Endothelial cell (in vitro differentiated cells): Measurements from ENCODE around the gene MFN1. TPM values are rescaled to one million over a fixed set of nuclear protein-coding genes. Genes with fewer than 3 reads are reported as not detected.

Experiments used
- DNase-seq: peaks from one replicate; pipeline ENCODE4 v3.0.0; 2021; ENCODE audit warnings: low spot score
- H3K27ac Mint-ChIP-seq: one replicate; pipeline ENCODE4 v1.8.0; 2021; ENCODE audit warnings: mixed read lengths, inconsistent platforms; ENCODE audit not compliant: unreplicated experiment
- H3K27me3 Mint-ChIP-seq: one replicate; pipeline ENCODE4 v1.8.0; 2021; ENCODE audit warnings: mild to moderate bottlenecking, moderate library complexity, mixed read lengths, inconsistent platforms; ENCODE audit not compliant: unreplicated experiment
- H3K36me3 Mint-ChIP-seq: one replicate; pipeline ENCODE4 v1.8.0; 2021; ENCODE audit warnings: mild to moderate bottlenecking, low read depth, mixed read lengths, inconsistent platforms; ENCODE audit not compliant: unreplicated experiment
- H3K4me1 Mint-ChIP-seq: one replicate; pipeline ENCODE4 v1.8.0; 2021; ENCODE audit warnings: mild to moderate bottlenecking, mixed read lengths, inconsistent platforms; ENCODE audit not compliant: unreplicated experiment
- H3K4me3 Mint-ChIP-seq: one replicate; pipeline ENCODE4 v1.8.0; 2021; ENCODE audit warnings: mild to moderate bottlenecking, mixed read lengths, inconsistent platforms; ENCODE audit not compliant: unreplicated experiment
- H3K9me3 Mint-ChIP-seq: one replicate; pipeline ENCODE4 v1.8.0; 2021; ENCODE audit warnings: mixed read lengths, inconsistent platforms; ENCODE audit not compliant: unreplicated experiment
- total RNA-seq: library from RNA; stranded (reverse); fragmentation: NEBNext Ultra II Directional; extraction: Animal tissue kit (Norgen Biotek cat#: 25700); gene quantifications from one replicate; pipeline ENCODE4 v1.2.1, GENCODE V29; 2021; ENCODE audit not compliant: unreplicated experiment
- TF ChIP-seq, protein P1 (sequence below): fragments of 200-600 bp; sonication (generic); IDR thresholded peaks from one replicate; pipeline ENCODE4 v1.5.0; 2021; ENCODE audit warnings: antibody characterized with exemption; ENCODE audit not compliant: unreplicated experiment

The MFN1 gene
- total RNA-seq, 1 donor from 2014 or later: 30.7 TPM

DNA sequence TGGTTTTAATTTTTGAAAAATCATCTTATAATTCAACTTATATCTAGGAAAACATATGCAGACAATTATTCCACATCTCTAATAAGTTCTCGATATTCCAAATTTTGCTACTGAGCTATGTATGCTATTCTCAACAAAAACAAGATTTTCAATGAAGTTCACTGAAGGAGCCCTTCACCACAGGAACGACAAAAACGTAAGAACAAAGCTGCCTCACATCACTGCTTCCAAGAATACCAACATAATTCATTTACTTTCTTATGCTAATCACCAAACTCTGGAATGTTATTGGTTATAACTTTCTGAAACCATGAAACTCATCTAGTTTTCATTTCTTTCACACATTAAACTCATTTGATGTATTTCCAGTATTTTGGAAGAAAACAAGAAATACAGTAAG is 54.1 kb downstream of the MFN1 start:
- H3K27ac Mint-ChIP-seq: no peak overlapping the region

DNA sequence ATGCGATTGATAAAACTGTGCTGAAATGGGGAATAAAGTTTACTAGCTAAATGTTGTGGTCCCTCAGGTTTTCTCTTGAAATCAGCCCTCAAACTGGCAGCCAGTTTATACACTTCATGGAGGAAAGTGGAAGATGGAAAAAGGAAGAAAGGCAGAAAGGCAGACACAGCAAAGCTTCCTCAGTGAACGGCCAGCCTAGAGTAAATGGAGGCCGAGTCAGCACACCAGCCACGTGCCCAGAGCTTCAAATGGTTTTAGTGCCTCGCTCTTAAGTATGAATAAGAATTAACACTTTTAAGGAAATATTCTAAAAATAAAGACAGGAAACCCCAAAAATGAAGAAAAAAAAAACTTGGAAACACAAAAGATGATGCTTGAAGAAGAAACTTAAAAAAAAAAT is 55.5 kb downstream of the MFN1 start:
- no peak for DNase-seq
- H3K4me3 Mint-ChIP-seq: no peak overlapping the region
- peaks cover 2% of the 10 kb centered on the region for H3K4me1 Mint-ChIP-seq
- H3K36me3 Mint-ChIP-seq: peaks cover 10% of the 10 kb centered on the region
- no peaks in the 10 kb centered on the region for H3K9me3 Mint-ChIP-seq
- H3K27ac Mint-ChIP-seq: no peak overlapping the region
- peaks cover 3% of the 10 kb centered on the region for H3K27me3 Mint-ChIP-seq
- TF ChIP-seq, protein P1, sequence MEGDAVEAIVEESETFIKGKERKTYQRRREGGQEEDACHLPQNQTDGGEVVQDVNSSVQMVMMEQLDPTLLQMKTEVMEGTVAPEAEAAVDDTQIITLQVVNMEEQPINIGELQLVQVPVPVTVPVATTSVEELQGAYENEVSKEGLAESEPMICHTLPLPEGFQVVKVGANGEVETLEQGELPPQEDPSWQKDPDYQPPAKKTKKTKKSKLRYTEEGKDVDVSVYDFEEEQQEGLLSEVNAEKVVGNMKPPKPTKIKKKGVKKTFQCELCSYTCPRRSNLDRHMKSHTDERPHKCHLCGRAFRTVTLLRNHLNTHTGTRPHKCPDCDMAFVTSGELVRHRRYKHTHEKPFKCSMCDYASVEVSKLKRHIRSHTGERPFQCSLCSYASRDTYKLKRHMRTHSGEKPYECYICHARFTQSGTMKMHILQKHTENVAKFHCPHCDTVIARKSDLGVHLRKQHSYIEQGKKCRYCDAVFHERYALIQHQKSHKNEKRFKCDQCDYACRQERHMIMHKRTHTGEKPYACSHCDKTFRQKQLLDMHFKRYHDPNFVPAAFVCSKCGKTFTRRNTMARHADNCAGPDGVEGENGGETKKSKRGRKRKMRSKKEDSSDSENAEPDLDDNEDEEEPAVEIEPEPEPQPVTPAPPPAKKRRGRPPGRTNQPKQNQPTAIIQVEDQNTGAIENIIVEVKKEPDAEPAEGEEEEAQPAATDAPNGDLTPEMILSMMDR: no peak

More for the DNA sequence above, 54.1 kb downstream of the MFN1 start:
- Mint-ChIP-seq H3K9me3 (no peaks in the 10 kb centered on the region), H3K4me1 (peaks cover 2% of the 10 kb centered on the region), H3K36me3 (peaks cover 10% of the 10 kb centered on the region), H3K4me3 (no peak overlapping the region), H3K27me3 (peaks cover 3% of the 10 kb centered on the region)
- no peak for DNase-seq
- TF ChIP-seq, protein P1: no peak

DNA sequence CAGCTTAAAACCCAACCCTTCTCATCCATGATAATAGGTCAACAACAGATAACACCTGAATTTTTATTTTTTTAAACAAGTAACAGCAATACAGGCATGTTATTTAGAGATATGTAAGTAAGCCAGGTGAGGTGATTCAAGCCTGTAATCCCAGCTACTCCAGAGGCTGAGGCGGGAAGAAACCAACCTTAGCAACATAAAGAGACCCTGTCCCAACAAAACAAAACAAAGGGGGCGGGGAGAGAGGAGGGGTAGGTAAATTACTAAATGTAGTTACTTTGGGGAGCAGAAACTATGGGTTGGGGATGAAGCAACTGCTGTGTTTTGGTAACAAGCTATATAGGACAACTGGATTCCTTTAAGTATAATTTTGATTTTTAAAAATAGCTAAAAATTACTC is 56.8 kb downstream of the MFN1 start:
- H3K27ac Mint-ChIP-seq: peak overlapping the region; percentile 83
- peaks cover 10% of the 10 kb centered on the region for H3K36me3 Mint-ChIP-seq
- peaks cover 3% of the 10 kb centered on the region for H3K27me3 Mint-ChIP-seq
- no peak overlapping the region for H3K4me3 Mint-ChIP-seq
- H3K4me1 Mint-ChIP-seq: peaks cover 2% of the 10 kb centered on the region
- TF ChIP-seq, protein P1: no peak
- no peak for DNase-seq
- no peaks in the 10 kb centered on the region for H3K9me3 Mint-ChIP-seq

DNA sequence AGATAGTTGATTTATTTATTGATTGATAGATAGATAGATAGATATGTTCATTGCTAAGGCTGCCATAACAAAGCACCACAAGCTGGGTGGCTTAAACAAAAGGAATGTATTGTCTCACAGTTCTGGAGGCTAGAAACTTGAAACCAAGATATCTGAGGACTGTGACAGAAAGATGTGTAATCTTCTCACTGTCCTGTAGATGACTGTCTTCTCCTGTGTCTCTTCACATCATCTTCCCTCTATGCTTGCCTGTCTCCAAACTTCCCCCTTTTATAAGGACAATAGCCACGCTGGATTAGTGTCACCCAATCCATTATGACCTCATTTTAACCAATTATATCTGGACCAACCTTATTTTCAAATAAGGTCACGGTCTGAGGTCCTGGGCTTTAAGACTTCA is 62.8 kb downstream of the MFN1 start:
- DNase-seq: no peak
- TF ChIP-seq, protein P1: no peak
- Mint-ChIP-seq H3K4me1 (no peaks in the 10 kb centered on the region), H3K27ac (no peak overlapping the region), H3K4me3 (no peak overlapping the region), H3K36me3 (peaks cover under 1% of the 10 kb centered on the region), H3K9me3 (no peaks in the 10 kb centered on the region), H3K27me3 (no peaks in the 10 kb centered on the region)

DNA sequence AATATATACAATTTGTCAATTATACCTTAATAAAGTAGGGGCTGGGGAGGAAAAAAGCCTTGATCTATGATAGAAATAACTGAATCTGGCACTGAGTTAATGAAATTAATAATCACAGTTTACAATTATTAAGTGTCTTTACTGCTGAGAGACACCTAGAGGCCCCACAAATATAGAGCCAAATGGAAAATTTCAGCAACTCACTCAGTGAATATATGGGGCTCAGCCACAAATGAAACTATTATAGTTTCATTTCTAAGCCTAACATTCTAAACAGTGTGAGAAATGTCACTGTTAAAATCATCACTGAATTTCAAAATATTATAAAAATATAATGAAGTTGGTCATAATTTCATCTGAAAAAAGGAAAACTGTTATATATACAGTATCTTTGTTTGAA is 63.5 kb downstream of the MFN1 start:
- Mint-ChIP-seq H3K36me3 (no peaks in the 10 kb centered on the region), H3K4me1 (no peaks in the 10 kb centered on the region), H3K9me3 (no peaks in the 10 kb centered on the region), H3K27ac (no peak overlapping the region), H3K27me3 (no peaks in the 10 kb centered on the region), H3K4me3 (no peak overlapping the region)
- no peak for DNase-seq
- TF ChIP-seq, protein P1: no peak
